ENCODE data around the gene NELL1.

NELL1 gene

GRCh38 chr11:21612326-21612725, 942.9 kb downstream of the NELL1 start:
- DNase-seq = no peak

GRCh38 chr11:21614961-21615360, 945.6 kb downstream of the NELL1 start:
- DNase-seq = no peak

GRCh38 chr11:21615955-21616371, 946.6 kb downstream of the NELL1 start:
- no peak for DNase-seq

- DNase-seq = no peak
Measured at GRCh38 chr11:21622566-21622965, 953.2 kb downstream of the NELL1 start.

GRCh38 chr11:21622995-21623394, 953.6 kb downstream of the NELL1 start:
- DNase-seq = no peak

Measured in activated CD4-positive, alpha-beta T cell treated with anti-CD3 and anti-CD28 coated beads for 4 hours (primary cell).